IMR-90 (cell line): ENCODE measurements around the gene CTRL. TPM values are rescaled to one million over a fixed set of nuclear protein-coding genes. Genes with fewer than 3 reads are reported as not detected.

ENCODE experiments used
- ATAC-seq: fragments of 200-7000 bp; cut with Tn5 transposase; 2 replicates; pipeline ENCODE4 v1.9.1; 2020; ENCODE audit warnings: low read depth, mild to moderate bottlenecking, moderate library complexity
- BruUV-seq: library from RNA; stranded (reverse); fragments of 400-500 nt; replicated peaks from 2 replicates; lab custom pipeline; 2021; lab: Mats Ljungman, UMichigan
- CTCF ChIA-PET: fragments of 300-600 bp; formaldehyde crosslinking; extraction: SDS; loops from one replicate; lab custom pipeline; 2021; ENCODE audit warnings: antibody characterized with exemption; lab: Yijun Ruan, JAX
- POLR2A ChIA-PET: fragments of 300-600 bp; sonication (Branson Sonifier 250); formaldehyde crosslinking; loops from one replicate; lab custom pipeline; 2022; ENCODE audit warnings: antibody characterized with exemption; ENCODE audit not compliant: unreplicated experiment; lab: Charles Lee
- DNase-seq: peaks from one replicate; pipeline ENCODE4 v3.0.0; 2013
- H2AFZ ChIP-seq: replicated peaks from 2 replicates; pipeline ENCODE3; 2013; ENCODE audit warnings: low read length, mild to moderate bottlenecking; ENCODE audit not compliant: poor library complexity
- H2AK5ac ChIP-seq: 2 replicates; pipeline ENCODE4 v1.6.1; 2013; ENCODE audit warnings: low read depth, low read length, inconsistent platforms
- H2AK9ac ChIP-seq: replicated peaks from 2 replicates; pipeline ENCODE3; 2013; ENCODE audit warnings: mild to moderate bottlenecking, low read depth, low read length, moderate library complexity; ENCODE audit not compliant: poor library complexity
- H2BK120ac ChIP-seq: 2 replicates; pipeline ENCODE4 v1.6.1; 2013; ENCODE audit warnings: low read depth, low read length, inconsistent platforms
- H2BK15ac ChIP-seq: 3 replicates; pipeline ENCODE4 v1.6.1; 2013; ENCODE audit warnings: low read depth, low read length, inconsistent platforms
- H2BK20ac ChIP-seq: 2 replicates; pipeline ENCODE4 v1.6.1; 2013; ENCODE audit warnings: low read depth, mild to moderate bottlenecking, inconsistent platforms, low read length, moderate library complexity
- H2BK5ac ChIP-seq: 2 replicates; pipeline ENCODE4 v1.6.1; 2013; ENCODE audit warnings: mild to moderate bottlenecking, low read depth, low read length, inconsistent platforms; ENCODE audit not compliant: poor library complexity, severe bottlenecking
- H3K14ac ChIP-seq: replicated peaks from 2 replicates; pipeline ENCODE4 v1.6.1; 2013; ENCODE audit warnings: low read depth, low read length, inconsistent platforms
- H3K18ac ChIP-seq: 2 replicates; pipeline ENCODE4 v1.6.1; 2013; ENCODE audit warnings: low read depth, low read length, control low read depth
- H3K23ac ChIP-seq: 2 replicates; pipeline ENCODE4 v1.6.1; 2013; ENCODE audit warnings: low read depth, low read length, inconsistent platforms
- H3K27ac ChIP-seq: 2 replicates; pipeline ENCODE4 v1.5.1; 2013; ENCODE audit warnings: mild to moderate bottlenecking, control low read depth, low read length; ENCODE audit not compliant: insufficient read depth
- H3K27me3 ChIP-seq: 2 replicates; pipeline ENCODE4 v1.6.1; 2013; ENCODE audit warnings: low read length; ENCODE audit not compliant: control insufficient read depth, insufficient read depth
- H3K36me3 ChIP-seq: 2 replicates; pipeline ENCODE4 v1.6.1; 2013; ENCODE audit warnings: low read length, mixed read lengths; ENCODE audit not compliant: control insufficient read depth, insufficient read depth
- H3K4ac ChIP-seq: 2 replicates; pipeline ENCODE4 v1.6.1; 2013; ENCODE audit warnings: low read depth, low read length, inconsistent platforms
- H3K4me1 ChIP-seq: 2 replicates; pipeline ENCODE4 v1.6.1; 2013; ENCODE audit warnings: low read length, mixed read lengths; ENCODE audit not compliant: control insufficient read depth, insufficient read depth
- H3K4me2 ChIP-seq: 2 replicates; pipeline ENCODE4 v1.6.1; 2013; ENCODE audit warnings: low read depth, mild to moderate bottlenecking, control low read depth, low read length, moderate library complexity
- H3K4me3 ChIP-seq: 2 replicates; pipeline ENCODE4 v1.5.1; 2013; ENCODE audit warnings: low read depth, mild to moderate bottlenecking, control low read depth, low read length, moderate library complexity; ENCODE audit not compliant: insufficient read depth
- H3K56ac ChIP-seq: 2 replicates; pipeline ENCODE4 v1.6.1; 2013; ENCODE audit warnings: low read length, inconsistent platforms; ENCODE audit not compliant: insufficient read depth; ENCODE audit errors: extremely low read depth
- H3K79me1 ChIP-seq, 2 experiments: 2 replicates each; pipeline ENCODE4 v1.6.1; 2013; ENCODE audit warnings: low read length in 2 of 2, inconsistent platforms in 1 of 2, low read depth in 1 of 2
- H3K9ac ChIP-seq: 2 replicates; pipeline ENCODE4 v1.6.1; 2013; ENCODE audit warnings: low read depth, low read length, control low read depth
- H3K9me1 ChIP-seq: 2 replicates; pipeline ENCODE4 v1.6.1; 2013; ENCODE audit warnings: low read length, inconsistent platforms; ENCODE audit not compliant: insufficient read depth
- H3K9me3 ChIP-seq: 2 replicates; pipeline ENCODE4 v1.6.1; 2013; ENCODE audit warnings: low read length; ENCODE audit not compliant: control insufficient read depth, insufficient read depth
- H4K20me1 ChIP-seq: 2 replicates; pipeline ENCODE4 v1.6.1; 2013; ENCODE audit warnings: low read length, inconsistent platforms; ENCODE audit not compliant: insufficient read depth
- H4K5ac ChIP-seq: 2 replicates; pipeline ENCODE4 v1.6.1; 2013; ENCODE audit warnings: mild to moderate bottlenecking, low read depth, low read length, control low read depth
- H4K8ac ChIP-seq, 2 experiments: 2 replicates each; pipeline ENCODE4 v1.6.1; 2013; ENCODE audit warnings: low read depth in 2 of 2, low read length in 2 of 2, control low read depth in 1 of 2, inconsistent platforms in 1 of 2
- H4K91ac ChIP-seq: 2 replicates; pipeline ENCODE4 v1.6.1; 2013; ENCODE audit warnings: low read depth, low read length, inconsistent platforms; ENCODE audit not compliant: insufficient read depth
- CEBPB ChIP-seq: IDR thresholded peaks from 2 replicates; pipeline ENCODE4 v1.6.1; 2012; ENCODE audit warnings: low read depth, low read length, improper control_type of control experiment
- CHD1 ChIP-seq: IDR thresholded peaks from 2 replicates; pipeline ENCODE4 v1.6.1; 2012; ENCODE audit warnings: low read depth, low read length, improper control_type of control experiment
- MAFK ChIP-seq: IDR thresholded peaks from 2 replicates; pipeline ENCODE4 v1.6.1; 2012; ENCODE audit warnings: low read depth, low read length, improper control_type of control experiment
- MAZ ChIP-seq: IDR thresholded peaks from 2 replicates; pipeline ENCODE4 v1.6.1; 2012; ENCODE audit warnings: low read depth, mild to moderate bottlenecking, low read length, improper control_type of control experiment, moderate library complexity, borderline replicate concordance
- MXI1 ChIP-seq: IDR thresholded peaks from 2 replicates; pipeline ENCODE4 v1.6.1; 2012; ENCODE audit warnings: low read depth, mild to moderate bottlenecking, low read length, moderate library complexity, borderline replicate concordance
- NFE2L2 ChIP-seq: fragments of 150-350 bp; IDR thresholded peaks from 2 replicates; pipeline ENCODE4 v1.6.1; 2016; ENCODE audit warnings: low read depth, mild to moderate bottlenecking, low read length
- RAD21 ChIP-seq: IDR thresholded peaks from 2 replicates; pipeline ENCODE4 v1.6.1; 2012; ENCODE audit warnings: low read length, improper control_type of control experiment
- RCOR1 ChIP-seq: IDR thresholded peaks from 2 replicates; pipeline ENCODE4 v1.6.1; 2012; ENCODE audit warnings: mild to moderate bottlenecking, low read length, improper control_type of control experiment; ENCODE audit not compliant: insufficient replicate concordance
- RFX5 ChIP-seq: IDR thresholded peaks from 2 replicates; pipeline ENCODE4 v1.8.0; 2012; ENCODE audit warnings: low read depth, mild to moderate bottlenecking, low read length, moderate library complexity
- SMC3 ChIP-seq: fragments of 150-350 bp; IDR thresholded peaks from 2 replicates; pipeline ENCODE4 v1.6.1; 2016; ENCODE audit warnings: low read depth, mild to moderate bottlenecking, antibody characterized with exemption, low read length, moderate library complexity
- WGBS, 2 experiments: methylation state at CpG; one replicate each; pipeline versions ENCODE4 v1.1.5 to v1.1.7; 2013; ENCODE audit warnings: missing lambda C conversion rate in 2 of 2; ENCODE audit not compliant: insufficient read length in 1 of 2; ENCODE audit errors: extremely low coverage in 2 of 2; 5-methylcytosine and 5-hydroxymethylcytosine counted together
- dilution Hi-C: fragments of 300-500 bp; cut with HindIII; formaldehyde crosslinking; loops from one replicate; pipeline ENCODE4 v1.14.3; 2018; ENCODE audit warnings: low sequenced_read_pairs; ENCODE audit not compliant: unreplicated experiment
- in situ Hi-C: fragments of 300-500 bp; cut with MboI; formaldehyde crosslinking; loops from 3 replicates; pipeline ENCODE4 v1.14.3; 2019; ENCODE audit warnings: low sequenced_read_pairs, inconsistent platforms, mixed read lengths
- intact Hi-C: fragments of 100-400 bp; cut with micrococcal nuclease; formaldehyde crosslinking; loops from 2 replicates; pipeline ENCODE4 v1.10.0; 2022
- polyA plus RNA-seq, 3 experiments: library from polyadenylated mRNA; depleted of rRNA; stranded (reverse); fragments of >200 nt; gene quantifications; 2 replicates each; pipeline ENCODE4 v1.2.3, GENCODE V29; 2012; ENCODE audit warnings: low replicate concordance in 1 of 3
- total RNA-seq: library from RNA; depleted of rRNA; stranded (reverse); fragments of >200 nt; gene quantifications from 2 replicates; pipeline ENCODE4 v1.2.3, GENCODE V29; 2012
- TF ChIP-seq, protein P1 (sequence below): conservative IDR thresholded peaks from 2 replicates; pipeline ENCODE4 v1.5.1; 2012; ENCODE audit warnings: mild to moderate bottlenecking, low read depth, low read length, improper control_type of control experiment
- TF ChIP-seq, protein P2 (sequence below): fragments of 150-350 bp; IDR thresholded peaks from 2 replicates; pipeline ENCODE4 v1.6.1; 2017; ENCODE audit warnings: mild to moderate bottlenecking, antibody characterized with exemption, low read length, low read depth
- TF ChIP-seq, protein P3 (sequence below): fragments of 150-350 bp; IDR thresholded peaks from 2 replicates; pipeline ENCODE4 v1.6.1; 2016; ENCODE audit warnings: low read depth, mild to moderate bottlenecking, low read length, moderate library complexity, borderline replicate concordance

The CTRL gene
- total and polyA plus RNA-seq, 2 of the 4 experiments (the other 2 are of a cell fraction): 0.18 to 1.1 TPM

DNA sequence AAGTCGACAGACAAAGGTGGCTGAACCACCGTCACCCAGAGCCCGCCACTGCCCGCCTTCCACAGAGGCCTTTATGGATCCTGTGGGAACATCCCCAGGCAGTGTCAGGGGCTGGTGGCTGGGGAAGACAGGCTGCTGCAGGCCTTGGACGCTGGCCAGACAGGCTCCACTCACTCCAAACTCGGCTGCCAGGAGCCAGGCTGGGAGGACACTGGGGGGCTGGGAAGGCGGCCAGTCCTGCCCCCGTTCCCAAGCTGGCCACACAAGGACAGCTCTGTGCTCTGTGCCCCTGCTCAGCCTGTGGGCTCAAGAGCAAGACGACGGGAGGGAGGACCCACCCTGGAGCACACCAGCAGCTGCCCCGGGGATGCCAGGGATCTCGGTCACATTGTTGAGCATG lies 19.8 kb upstream of the CTRL start:
- Histone ChIP-seq H3K4ac (no peak overlapping the region), H3K4me2 (no peak overlapping the region), H2BK15ac (no peak overlapping the region), H3K9me1 (no peaks in the 10 kb centered on the region), H3K27me3 (no peaks in the 10 kb centered on the region), H2AK5ac (no peak overlapping the region), H3K9ac (no peak overlapping the region), H3K56ac (no peak overlapping the region), H4K8ac (no peak overlapping the region), H3K18ac (no peak overlapping the region), H4K5ac (no peak overlapping the region), H3K36me3 (peaks cover 83% of the 10 kb centered on the region), H2BK5ac (no peak overlapping the region), H3K27ac (no peak overlapping the region), H4K91ac (no peak overlapping the region), H4K20me1 (peaks cover 53% of the 10 kb centered on the region), H2BK120ac (no peak overlapping the region), H2AFZ (no peak overlapping the region), H3K23ac (no peak overlapping the region), H2AK9ac (no peak overlapping the region), H3K4me3 (no peak overlapping the region), H3K9me3 (no peaks in the 10 kb centered on the region), H3K79me1 (peaks cover 29 to 79% of the 10 kb centered on the region in 2 experiments; a peak in 3 of 4 replicates), H2BK20ac (no peak overlapping the region), H3K14ac (no peak overlapping the region), H3K4me1 (peaks cover 3% of the 10 kb centered on the region; the same call in 1 of the 2 replicates)
- TF ChIP-seq NFE2L2 (no peak), RFX5 (no peak), RAD21 (no peak), MAFK (no peak), CEBPB (no peak), SMC3 (no peak), CHD1 (no peak), RCOR1 (no peak), MAZ (no peak), MXI1 (no peak)
- TF ChIP-seq, protein P1, sequence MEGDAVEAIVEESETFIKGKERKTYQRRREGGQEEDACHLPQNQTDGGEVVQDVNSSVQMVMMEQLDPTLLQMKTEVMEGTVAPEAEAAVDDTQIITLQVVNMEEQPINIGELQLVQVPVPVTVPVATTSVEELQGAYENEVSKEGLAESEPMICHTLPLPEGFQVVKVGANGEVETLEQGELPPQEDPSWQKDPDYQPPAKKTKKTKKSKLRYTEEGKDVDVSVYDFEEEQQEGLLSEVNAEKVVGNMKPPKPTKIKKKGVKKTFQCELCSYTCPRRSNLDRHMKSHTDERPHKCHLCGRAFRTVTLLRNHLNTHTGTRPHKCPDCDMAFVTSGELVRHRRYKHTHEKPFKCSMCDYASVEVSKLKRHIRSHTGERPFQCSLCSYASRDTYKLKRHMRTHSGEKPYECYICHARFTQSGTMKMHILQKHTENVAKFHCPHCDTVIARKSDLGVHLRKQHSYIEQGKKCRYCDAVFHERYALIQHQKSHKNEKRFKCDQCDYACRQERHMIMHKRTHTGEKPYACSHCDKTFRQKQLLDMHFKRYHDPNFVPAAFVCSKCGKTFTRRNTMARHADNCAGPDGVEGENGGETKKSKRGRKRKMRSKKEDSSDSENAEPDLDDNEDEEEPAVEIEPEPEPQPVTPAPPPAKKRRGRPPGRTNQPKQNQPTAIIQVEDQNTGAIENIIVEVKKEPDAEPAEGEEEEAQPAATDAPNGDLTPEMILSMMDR: no peak
- TF ChIP-seq, protein P2, sequence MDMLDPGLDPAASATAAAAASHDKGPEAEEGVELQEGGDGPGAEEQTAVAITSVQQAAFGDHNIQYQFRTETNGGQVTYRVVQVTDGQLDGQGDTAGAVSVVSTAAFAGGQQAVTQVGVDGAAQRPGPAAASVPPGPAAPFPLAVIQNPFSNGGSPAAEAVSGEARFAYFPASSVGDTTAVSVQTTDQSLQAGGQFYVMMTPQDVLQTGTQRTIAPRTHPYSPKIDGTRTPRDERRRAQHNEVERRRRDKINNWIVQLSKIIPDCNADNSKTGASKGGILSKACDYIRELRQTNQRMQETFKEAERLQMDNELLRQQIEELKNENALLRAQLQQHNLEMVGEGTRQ: no peak
- TF ChIP-seq, protein P3, sequence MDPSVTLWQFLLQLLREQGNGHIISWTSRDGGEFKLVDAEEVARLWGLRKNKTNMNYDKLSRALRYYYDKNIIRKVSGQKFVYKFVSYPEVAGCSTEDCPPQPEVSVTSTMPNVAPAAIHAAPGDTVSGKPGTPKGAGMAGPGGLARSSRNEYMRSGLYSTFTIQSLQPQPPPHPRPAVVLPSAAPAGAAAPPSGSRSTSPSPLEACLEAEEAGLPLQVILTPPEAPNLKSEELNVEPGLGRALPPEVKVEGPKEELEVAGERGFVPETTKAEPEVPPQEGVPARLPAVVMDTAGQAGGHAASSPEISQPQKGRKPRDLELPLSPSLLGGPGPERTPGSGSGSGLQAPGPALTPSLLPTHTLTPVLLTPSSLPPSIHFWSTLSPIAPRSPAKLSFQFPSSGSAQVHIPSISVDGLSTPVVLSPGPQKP: no peak
- ChIA-PET POLR2A (no interaction called here), CTCF (no interaction called here)
- in situ Hi-C loops (no loop called here), intact Hi-C loops (no loop called here), dilution Hi-C loops (no loop called here)
- DNase-seq (no peak), ATAC-seq (no peak; the same call in 1 of the 2 replicates)
- BruUV-seq: no TSS peak
- 52% methylated on average over 7 of the region's 12 CpGs; no CpG with 5 or more reads in 1 of the 2 experiments for WGBS, 2 experiments
